NCI-H146 treated with DMSO at 0.1 percent for 48 hours (cell line): ENCODE results near the gene NPLOC4.
A peak's percentile ranks its signal among the peaks of the same experiment; 100 is the strongest.
"Not testable (repeated sequence)": the region's sequence is repeated elsewhere in the genome, so short reads cannot be mapped to it uniquely, and the experiment has no call there.

Experiments used
- DNase-seq: peaks from one replicate; lab custom pipeline; 2025; ENCODE audit not compliant: unreplicated experiment; lab: John Stamatoyannopoulos, UW

The NPLOC4 gene

GRCh38 chr17:81535480-81536298, 101.2 kb downstream of the NPLOC4 start:
- no peak for DNase-seq

DNA sequence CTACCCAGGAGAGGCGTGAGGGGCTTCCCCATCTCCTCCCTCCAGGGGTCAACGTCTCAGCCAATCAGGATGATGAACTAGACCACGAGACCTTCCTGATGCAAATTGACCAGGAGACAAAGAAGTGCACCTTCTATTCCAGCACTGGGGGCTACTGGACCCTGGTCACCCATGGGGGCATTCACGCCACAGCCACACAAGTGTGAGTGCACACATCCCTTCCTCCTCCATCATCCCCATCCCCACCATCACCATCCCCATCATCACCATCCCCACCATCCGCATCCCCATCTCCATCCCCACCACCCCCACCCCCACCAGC, 101.9 kb downstream of the NPLOC4 start:
- no peak for DNase-seq

- DNase-seq: no peak
Observed at GRCh38 chr17:81534157-81535006, 102.5 kb downstream of the NPLOC4 start.

DNA sequence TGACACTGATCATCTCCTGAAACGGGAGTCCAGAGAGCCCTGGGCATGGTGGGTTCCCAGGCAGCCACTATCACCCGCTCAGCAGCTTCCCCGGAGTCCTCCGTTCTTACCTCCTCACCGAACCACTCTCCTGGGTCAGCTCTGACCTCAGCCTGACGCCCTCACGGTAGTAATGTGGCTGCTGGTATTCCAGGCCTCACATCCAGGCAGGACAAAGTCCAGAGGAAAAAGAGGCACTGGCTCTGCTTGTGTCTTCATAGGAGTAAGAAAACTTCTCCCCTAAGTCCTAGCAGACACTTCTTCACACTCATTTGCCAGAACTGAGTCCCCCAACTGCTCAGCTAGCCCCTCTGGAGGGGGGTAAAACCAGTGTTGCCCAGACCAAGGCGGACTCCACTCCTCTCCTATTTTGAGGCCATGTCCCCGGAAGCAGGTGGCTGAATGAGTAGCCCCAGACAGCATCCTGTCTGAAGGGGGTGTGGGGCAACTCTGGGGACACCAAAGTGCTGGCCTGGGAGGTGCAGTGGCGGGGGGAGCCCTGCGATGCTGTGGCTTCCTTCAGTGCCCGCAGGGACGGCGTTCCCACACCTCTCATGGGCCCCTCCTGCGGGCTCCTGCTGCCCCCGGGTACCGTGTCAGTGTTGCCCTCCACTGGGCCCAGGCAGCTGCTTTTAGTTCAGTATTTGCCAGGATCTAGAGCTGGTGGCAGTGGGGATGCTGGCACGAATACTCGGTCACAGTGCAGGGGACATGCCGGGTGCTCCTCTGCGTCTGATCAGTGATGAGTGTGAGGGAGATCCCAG, 103.4 kb downstream of the NPLOC4 start:
- no peak for DNase-seq

- no peak for DNase-seq
Observed at GRCh38 chr17:81532490-81533287, 104.2 kb downstream of the NPLOC4 start.

DNA sequence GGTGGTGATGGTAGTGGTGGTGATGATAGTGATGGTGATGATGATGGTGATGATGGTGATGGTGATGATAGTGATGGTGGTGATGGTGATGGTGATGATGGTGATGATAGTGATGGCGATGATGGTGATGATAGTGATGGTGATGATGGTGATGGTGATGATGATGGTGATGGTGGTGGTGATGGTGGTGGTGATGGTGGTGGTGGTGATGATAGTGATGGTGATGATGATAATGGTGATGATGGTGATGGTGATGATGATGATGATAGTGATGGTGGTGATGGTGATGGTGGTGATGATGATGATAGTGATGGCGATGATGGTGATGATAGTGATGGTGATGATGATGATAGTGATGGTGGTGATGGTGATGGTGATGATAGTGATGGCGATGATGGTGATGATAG, 104.9 kb downstream of the NPLOC4 start:
- not testable (repeated sequence) for DNase-seq

- not testable (repeated sequence) for DNase-seq
Observed at GRCh38 chr17:81531013-81531412, 105.9 kb downstream of the NPLOC4 start.

DNA sequence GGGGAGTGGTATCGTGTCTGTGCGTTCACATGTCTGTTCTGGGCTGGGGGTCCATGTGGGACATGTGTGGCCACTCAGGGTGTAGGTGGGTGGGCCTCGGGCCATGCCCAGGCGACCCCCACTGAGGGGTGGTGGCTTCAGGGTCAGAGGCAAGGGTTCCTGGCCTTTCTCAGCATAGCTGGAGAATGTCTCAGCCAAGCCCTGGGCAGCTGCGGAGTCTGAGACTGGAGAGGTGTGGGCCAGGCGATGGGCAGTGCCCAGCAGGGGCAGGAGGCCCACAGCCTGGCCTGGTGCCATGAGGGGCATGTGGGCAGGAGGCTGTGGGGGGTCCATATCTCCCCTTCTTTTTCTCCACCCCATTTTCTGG, 107.5 kb downstream of the NPLOC4 start:
- DNase-seq: no peak

DNA sequence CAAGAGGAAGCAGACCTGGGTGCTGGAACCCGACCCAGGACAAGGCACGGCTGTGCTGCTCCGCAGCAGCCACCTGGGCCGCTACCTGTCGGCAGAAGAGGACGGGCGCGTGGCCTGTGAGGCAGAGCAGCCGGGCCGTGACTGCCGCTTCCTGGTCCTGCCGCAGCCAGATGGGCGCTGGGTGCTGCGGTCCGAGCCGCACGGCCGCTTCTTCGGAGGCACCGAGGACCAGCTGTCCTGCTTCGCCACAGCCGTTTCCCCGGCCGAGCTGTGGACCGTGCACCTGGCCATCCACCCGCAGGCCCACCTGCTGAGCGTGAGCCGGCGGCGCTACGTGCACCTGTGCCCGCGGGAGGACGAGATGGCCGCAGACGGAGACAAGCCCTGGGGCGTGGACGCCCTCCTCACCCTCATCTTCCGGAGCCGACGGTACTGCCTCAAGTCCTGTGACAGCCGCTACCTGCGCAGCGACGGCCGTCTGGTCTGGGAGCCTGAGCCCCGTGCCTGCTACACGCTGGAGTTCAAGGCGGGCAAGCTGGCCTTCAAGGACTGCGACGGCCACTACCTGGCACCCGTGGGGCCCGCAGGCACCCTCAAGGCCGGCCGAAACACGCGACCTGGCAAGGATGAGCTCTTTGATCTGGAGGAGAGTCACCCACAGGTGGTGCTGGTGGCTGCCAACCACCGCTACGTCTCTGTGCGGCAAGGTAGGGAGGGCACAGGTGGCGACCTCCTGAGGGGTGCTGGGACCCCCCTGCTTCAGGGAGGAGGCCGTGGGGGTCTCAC, 108.1 kb downstream of the NPLOC4 start:
- peak; percentile 57 for DNase-seq

DNA sequence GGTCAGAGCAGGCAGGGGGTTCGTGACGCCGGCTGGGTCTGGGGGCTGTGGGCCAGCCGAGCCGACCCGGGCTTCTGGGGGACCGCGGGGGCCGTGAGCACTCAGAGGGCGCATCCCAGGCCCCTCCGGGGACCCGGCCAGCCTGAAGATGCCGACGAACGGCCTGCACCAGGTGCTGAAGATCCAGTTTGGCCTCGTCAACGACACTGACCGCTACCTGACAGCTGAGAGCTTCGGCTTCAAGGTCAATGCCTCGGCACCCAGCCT, 108.6 kb downstream of the NPLOC4 start:
- no peak for DNase-seq

DNA sequence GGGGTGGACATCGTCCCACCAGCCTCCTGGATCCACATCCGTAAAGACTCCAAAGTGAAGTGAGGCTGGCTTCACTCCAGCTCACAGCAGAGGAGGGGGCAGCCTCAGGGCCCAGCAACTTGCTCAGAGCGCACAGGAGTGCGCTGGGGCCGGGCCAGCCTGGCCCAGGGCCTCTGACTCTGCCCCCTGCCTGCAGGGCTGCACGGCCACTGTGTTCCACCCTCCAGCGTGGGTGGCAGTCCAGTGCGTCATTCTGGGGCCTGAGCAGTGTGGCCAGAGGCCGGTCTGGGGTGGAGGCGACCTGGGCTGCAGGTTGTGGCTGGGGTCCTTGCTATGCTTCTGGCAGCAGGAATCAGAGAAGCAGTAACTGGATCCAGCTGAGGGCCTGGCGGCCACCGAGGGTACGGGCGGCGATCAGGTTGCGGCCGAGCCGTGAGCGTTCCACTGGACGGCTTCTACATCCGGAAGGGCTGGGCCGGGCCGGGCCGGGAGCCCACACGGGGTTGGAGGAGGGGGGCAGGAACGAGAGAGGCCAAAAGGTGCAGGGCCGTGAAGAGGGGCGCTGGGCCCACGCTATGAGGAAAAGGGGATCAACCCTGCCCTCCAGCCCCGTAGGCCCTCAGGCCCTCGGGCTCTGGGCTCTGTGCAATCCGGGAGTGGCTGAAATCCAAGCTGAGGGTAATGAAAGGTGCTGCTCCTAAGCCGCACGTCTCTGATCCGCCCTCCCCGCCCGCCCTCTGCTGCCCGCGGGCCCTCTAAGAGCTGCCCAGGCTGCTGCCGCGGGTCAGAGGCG, 109.1 kb downstream of the NPLOC4 start, which contains the start of gene FSCN2:
Gene FSCN2, plus strand, starts transcription at position 787 of the 793 bp plus-strand sequence. CDS start 155 bp downstream, outside the sequence.
- DNase-seq: no peak

DNA sequence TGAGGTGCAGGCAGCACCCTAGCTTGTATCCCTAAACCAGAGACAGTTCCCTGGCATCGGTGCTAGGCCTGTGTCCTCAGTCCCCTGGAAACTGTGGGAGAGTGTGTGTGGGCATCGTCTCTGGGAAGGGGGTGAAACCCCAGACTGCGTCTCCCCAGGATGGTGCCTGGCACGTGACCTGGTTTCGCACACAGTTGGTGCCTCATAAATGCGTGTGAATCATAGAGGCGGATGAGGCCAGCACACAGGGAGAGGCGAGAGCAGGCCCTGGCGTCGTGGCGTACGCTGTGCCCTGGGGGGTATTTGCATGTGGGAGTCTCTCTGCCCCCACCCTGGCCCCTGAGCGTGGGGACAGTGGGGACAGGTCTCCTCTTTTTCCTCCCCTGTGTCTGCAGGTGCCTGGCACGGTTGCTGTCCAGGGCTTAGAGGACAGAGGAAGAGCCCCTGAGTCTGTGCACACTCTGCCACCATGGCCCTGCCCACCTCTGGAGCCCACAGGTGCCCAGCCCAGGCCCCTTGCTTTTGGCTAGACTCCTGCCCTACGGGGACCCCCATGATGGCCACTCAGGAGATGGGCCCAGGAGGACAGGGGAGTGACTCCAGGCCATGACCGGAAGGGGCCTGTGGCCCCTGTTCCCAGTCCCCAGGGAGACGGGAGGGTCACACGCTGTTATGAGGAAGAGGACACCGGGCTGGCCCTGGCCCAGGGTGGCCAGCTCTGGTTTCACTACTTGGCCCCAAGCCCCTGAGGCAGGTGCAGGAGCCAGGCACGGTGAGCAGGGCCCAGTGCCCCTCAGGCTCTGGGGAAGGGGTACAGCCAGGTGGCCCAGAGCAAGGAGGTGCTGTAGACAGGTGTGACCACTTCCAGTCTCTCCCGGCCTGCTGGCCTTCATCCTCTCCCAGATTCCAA, 110.0 kb downstream of the NPLOC4 start:
- DNase-seq: no peak

DNA sequence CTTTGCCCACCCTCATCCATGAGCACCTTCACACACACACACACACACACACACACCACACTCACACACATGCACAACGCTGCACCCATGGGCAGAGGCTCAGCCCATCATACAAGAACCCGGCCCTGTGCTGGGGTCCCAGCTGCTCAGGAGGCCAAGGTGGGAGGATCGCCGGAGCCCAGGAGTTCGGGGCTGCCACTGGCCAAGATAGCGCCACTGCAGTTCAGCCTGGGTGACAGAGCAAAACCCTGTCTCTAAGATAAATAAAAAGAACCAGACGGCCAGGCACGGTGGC, 112.1 kb downstream of the NPLOC4 start:
- DNase-seq: no peak

- DNase-seq: no peak
Observed at GRCh38 chr17:81524039-81524864, 112.7 kb downstream of the NPLOC4 start.

GRCh38 chr17:81523402-81524038, 113.4 kb downstream of the NPLOC4 start:
- no peak for DNase-seq

- no peak for DNase-seq
Observed at GRCh38 chr17:81522491-81523401, 114.2 kb downstream of the NPLOC4 start.
